GM04503 (cell line): ENCODE results near the gene GDF11.

Source experiments
- DNase-seq: peaks from one replicate; pipeline ENCODE4 v3.0.0-alpha.2; 2012; ENCODE audit warnings: low read depth

GDF11 gene

DNA sequence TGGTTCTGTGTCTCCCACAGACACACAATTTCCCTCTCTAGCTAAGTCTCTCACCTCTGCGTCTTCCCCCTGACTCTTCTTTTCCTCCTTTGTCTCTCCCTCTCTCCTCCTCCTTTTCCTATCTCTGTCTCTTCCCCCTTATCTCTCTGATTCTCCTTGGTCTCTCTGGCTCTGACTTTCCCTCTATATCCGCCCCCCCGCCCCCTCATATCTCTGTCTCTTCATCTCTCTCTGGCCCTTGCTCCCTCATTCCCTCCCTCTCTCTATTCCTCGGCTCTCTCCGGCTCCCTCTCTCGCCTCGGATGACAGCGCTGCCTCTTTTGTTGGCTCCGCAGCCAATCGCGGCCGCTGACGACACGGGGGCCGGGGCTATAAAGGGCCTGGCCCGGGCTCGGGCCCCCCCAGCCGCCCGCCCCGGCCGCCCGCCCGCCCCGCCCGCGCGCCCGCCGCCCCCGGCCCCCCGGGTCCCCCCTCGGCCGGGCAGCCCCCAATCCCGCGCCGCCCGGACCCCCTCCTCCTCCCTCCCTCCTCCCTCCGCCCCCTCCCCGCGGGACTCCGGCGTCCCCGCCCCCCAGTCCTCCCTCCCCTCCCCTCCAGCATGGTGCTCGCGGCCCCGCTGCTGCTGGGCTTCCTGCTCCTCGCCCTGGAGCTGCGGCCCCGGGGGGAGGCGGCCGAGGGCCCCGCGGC is at the start of gene GDF11:
TSS of gene GDF11 (plus strand) at position 404 of the 687 bp plus-strand sequence. CDS start at position 599, 195 bp downstream.
- DNase-seq, result no peak

DNA sequence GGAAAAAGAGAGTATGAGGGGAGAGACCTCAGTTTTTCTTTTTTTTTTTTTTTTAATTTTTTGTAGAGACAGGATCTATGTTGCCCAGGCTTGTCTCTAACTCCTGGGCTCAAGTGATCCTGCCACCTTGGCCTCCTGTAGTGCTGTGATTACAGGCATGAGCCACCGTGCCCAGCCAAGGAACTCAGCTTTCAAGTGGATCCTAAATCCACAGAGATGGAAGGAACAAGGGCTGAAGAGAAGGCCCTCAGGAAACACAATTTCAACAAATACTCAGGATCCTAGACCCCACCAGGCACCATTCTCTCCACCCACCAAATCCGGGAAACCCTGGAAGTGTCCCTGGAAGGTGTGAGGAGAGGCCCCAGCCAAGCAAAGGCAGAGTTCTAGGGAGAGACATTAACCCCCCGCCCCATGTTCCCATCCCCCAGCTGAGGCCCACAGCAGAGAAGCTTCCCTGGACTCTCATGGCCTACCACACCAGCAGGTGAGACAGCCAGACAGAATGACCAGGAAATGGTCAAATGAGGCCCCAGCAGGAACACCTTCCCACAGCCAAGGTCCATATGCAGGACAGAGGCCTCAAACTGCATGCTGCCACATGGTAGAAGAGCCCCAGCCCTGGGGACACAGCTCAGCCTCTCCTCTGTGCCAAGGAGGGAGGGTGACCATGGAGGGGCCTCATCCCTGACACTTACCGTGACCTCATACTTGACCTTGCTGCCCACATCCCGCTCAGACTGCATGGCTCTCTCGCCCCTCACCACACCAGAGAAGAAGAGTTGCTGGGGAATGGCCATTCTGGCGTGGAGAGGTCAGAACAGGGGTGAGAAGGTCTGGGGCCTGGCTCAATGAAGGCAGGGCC is 49.4 kb upstream of the GDF11 start:
- no peak for DNase-seq

DNA sequence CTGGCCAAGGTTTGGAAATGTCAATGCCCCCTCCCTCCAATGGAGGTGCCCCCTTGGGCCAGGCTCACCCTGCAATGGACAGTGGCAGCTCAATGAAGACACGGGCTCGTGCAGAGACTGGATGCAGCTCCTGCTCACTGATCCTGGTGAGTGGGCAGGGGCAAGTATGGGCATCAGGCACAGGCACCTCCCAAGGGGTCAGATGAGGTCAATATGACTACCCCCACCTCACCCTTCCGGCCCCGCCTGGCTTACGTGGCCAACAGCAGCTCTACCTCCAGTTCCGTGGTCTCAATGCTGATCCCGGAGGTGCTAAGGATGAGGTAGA is 48.8 kb upstream of the GDF11 start:
- DNase-seq, result no peak

DNA sequence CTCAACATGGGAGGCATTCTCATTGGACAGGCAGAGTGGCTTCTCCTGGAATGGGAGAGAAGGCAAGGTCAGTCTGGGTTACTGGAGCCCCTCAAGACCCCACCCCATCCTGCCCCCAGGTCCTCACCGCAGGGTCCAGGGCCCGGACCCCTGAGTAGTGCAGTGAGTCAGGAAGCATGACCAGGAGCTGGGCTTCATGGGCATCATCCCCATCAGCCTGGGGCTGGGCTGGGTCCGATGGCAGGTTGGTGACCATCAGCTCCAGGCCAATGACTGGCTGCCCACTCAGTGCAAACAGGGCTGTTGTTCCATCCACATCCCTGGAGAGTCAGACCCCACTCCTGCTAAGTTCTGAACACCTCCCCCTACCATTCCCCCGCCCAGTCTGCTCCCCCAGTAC is 48.3 kb upstream of the GDF11 start:
- DNase-seq, result no peak

DNA sequence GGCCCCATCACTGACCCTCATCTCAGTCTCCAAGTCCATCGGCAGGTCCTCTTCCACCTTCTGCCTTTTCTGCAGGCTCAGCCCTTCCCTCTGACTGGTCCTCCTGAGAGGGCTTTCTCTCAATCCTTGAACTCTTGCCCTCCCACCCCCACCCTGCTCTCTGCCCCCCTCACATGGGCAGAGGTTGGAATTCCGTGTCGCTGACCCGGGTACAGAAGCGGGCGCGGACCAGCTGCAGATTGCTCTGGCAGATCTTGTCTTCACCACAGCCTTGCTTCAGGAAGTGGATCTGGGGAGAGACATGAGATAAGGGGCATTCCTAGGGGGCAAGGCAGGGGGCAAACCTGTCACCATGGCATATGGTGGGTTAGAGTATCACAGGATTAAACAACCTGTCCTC is 47.6 kb upstream of the GDF11 start:
- DNase-seq, result no peak

DNA sequence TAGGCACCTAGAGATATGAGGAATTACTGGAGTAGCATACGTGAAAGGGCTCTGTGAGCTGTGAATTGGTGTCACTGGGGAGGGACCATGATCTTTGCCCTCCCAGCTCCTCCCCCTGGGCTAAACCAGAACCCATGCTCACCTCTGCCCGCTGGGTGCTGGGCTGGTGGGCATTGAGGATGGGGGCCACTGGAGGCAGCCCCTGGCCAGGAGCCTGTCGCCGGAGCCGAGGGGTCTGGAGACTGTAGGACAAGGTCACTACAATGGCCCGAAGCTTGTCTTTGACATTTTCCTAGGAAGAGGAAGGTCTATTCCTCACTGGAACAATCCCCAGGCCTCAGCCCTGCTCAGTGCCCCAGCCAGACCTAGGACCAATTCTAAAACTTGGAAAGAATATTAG is 46.8 kb upstream of the GDF11 start:
- no peak for DNase-seq

DNA sequence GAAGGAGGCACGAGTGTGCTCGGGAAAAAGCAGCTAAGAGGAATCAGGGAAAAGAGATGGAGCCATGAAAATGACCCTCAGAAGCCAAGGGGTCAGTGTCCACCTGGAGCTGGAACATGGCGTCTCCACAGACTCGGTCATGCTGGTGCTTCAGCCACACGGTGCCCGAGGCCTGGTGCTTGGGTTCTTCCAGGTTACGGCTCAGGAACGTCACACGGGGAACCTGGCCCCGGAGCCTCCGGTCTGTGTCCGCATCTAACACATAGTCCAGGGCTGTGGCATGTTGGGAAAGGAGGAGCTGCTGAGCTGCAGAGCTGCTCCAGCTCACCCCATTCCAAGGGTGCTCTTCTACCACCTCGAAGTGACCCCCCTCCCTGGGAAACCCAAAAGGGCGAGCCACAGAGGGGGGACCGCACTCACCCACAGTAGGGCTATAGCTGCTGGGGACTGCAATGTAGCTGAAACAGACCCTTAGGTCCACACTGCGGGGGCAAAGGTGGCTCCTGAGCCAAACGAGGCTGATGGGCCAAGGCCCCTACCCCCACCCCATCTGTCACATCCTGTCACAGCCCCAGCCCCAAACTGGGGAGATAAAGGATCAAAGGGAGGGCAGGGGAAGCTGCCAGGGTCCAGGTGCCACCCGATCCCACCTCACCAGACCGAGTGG is 46.0 kb upstream of the GDF11 start:
- no peak for DNase-seq

DNA sequence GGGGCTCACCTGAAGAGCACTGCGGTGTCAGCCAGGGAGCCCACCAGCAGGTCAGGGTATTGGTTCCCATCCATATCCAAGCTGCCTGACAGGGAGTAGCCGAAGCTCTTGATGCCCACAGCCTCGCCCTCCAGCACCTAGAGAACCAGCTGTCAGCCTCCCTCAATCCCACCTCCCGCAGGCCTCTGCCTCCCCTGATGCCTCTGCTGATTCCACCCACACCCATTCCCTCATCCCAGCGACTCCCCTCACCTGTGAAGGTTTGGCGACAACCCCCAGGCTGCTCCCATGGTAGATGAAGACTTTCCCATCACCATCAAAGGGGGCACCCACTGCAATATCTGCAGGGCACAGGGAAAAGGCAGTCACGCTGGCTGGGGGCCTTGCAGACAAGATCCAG is 45.2 kb upstream of the GDF11 start:
- no peak for DNase-seq

DNA sequence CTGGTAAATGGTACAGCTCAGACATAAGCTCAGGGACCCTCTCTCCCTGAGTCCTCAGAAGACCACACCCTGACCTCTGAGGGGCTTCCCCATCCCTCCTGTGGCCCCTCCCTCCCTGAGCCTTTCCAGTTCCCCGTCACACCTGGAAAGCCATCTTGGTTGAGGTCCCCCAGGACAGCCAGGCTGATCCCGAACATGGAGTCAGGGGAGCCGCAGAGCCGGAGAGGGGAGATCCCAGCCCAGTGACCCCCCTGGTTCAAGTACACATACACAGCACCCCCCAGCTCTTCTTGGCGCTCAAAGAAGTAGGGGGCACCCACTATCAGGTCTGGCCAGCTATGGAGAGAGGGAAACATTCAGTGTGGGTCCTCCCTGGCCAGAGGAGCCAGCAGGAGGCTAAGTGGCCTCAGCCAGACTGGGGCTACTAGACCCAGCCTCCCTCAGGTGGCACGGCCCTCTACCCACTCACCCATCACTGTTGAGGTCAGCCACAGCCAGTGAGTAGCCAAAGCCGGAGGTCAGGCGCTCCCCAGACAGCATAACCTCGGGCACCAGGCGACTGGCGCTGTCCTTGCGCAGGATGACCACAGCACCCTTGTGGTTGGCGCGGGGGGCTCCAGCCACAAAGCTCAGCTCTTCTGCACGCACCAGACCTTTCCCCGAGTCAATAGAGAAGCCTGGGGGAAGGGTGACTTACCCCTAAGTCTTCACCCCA is 44.5 kb upstream of the GDF11 start:
- DNase-seq, result no peak

DNA sequence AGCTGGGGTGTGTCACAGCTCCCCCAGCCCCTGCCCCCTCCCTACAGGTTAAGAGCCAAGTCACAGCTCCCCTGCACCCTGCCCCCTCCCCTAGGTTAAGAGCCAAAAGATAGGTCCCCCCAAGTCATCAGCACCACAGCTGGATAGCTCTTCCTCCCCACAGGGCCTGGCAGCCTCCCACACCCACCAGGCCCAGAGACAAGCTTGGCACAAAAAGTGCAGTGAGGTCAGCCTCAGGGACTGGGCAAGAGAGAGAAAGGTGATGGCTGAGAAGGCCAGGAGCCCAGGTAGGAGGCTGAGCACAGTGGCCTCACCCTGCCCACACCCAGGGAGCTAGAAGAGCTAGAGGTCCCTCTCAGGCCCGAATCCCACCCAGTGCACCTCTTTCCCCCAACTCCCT is 44.0 kb upstream of the GDF11 start:
- no peak for DNase-seq

DNA sequence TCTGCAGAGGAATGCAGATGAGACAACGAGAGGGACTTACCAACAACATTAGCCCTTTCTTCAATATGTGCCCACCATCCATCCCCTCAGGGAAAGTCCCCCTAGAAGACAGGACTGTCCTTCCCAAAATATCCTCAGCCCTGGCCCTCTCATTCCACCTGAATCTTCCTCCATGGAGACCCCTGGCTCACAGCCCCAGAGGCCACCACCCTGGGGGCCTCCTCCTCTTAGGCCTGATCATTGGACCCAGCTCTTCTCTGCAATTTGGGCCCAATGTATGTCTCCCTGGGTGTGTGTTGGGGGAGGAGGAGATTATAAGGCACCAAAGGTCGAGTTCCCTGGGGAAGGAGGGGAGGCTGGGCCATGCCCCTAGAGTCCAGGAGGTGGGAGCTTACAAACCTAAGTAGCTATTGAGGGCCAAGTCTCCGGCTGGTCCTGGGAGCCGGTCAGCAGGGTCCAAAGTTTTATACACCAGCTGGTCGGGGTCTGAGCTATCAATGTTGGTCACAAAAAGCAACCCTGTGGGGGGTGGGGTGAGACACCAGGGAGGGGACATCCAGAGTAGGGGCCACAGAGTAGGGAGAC is 43.4 kb upstream of the GDF11 start:
- no peak for DNase-seq

DNA sequence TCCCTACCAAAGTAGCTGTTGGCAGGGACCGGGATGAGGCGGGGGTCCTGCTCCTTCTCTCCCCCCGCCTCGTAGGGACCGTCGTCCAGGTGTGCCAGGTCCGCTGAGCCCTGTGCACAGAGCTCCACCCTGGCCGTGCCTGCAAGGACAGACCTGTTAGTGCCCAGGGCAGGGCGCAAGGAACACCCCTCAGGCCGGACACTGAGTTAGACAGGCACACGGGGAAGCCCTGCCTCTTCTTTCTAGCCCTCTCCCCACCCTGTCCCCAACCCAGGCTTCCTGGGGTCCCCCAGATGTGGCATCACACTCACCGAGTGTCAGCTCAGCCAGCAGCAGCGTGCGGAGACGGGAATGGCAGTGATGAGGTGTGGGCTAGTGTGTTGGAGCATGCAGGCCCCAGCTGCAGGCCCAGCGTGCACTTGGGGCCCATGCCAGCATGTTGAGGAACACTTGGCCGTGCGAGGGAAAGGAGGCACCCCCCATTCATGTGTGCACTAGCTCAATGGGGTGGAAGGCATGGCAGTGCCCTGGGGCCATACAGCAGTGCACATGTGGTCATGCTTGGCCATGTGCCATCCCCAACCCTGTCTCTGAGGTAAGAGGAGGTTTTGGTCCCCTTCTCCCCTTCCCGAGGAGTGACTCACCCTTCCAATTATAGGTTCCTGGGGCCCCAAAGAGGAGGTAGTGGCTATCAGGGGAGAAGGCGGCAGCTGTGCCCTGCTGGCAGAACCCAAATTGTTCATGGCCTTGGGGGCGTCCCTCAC is 42.5 kb upstream of the GDF11 start:
- DNase-seq, result no peak

DNA sequence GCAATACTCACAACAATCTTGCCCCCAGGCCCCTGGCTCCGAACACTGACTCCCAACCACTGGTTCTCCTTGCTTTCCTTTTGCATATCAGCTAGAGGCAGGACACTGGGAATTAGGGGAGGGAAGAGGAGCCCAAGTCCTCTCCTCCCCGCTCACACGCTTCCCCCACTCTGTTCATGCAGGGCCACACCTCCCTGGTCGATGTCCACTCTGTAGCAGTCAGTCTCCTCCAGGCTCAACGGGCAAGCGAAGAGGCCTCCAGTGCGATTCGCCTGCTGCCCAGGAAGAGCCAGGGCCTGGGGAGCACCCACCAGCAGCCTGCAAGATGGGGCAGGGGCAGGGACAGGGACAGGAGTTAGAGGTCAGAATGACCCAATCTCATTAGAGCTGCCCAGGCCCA is 40.1 kb upstream of the GDF11 start:
- DNase-seq, result no peak

DNA sequence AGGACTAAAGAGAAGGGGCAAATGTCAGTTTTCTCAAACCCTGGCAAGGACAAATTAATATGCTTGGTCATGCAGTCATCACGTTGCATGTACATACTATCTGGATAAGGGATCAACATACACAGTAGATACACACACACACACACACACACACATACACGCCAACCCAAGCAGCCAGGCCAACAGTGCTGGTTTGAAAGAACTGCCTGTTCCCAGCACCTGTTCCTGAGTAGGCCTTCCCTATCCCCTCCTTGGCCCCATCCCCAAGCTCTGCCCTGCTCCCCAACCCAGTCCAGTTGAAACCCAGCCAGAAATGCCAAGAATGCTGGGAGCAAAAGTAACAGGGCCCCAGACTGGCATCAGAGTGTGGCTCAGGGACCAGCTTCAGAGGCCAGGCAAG is 39.6 kb upstream of the GDF11 start:
- no peak for DNase-seq

DNA sequence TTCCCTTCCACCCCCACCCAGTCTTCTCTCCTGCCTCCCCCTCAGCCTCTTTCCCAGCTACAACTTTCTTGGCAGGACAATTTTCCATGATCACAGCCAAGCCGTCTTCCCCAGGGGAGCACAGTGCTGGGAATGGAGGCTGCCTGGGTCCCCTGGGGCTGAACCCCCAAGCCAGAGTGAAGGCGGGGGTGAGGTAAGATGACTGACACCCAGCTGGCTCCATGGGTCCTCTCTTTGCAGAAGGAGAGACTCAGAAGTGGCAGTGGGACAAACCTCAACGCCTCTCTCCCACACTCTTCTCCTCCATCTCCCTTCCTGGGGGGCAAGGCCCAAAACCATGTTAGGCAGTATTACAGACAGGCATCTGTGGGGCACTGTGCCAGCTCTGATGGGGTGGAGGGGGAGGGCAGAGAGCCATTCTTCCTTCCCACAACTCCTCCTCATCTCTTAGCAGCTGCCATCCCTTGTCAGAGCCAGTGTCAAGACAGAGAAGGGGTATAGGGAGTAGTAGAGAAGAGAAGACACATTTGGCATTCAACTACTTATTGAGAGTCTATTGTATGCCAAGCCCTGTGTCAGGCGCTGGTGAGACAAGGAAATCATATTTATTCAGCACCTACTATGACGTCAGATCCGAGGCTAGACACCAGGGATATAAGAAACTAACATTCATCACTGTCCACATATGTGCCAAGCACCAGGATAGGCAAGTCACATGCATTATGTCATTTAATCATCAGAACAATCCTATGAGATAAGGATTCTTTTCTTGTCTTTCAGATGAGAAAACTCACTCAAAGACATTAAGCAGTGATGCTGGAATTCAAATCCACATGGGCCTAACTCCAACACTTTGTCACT is 38.8 kb upstream of the GDF11 start:
- no peak for DNase-seq

DNA sequence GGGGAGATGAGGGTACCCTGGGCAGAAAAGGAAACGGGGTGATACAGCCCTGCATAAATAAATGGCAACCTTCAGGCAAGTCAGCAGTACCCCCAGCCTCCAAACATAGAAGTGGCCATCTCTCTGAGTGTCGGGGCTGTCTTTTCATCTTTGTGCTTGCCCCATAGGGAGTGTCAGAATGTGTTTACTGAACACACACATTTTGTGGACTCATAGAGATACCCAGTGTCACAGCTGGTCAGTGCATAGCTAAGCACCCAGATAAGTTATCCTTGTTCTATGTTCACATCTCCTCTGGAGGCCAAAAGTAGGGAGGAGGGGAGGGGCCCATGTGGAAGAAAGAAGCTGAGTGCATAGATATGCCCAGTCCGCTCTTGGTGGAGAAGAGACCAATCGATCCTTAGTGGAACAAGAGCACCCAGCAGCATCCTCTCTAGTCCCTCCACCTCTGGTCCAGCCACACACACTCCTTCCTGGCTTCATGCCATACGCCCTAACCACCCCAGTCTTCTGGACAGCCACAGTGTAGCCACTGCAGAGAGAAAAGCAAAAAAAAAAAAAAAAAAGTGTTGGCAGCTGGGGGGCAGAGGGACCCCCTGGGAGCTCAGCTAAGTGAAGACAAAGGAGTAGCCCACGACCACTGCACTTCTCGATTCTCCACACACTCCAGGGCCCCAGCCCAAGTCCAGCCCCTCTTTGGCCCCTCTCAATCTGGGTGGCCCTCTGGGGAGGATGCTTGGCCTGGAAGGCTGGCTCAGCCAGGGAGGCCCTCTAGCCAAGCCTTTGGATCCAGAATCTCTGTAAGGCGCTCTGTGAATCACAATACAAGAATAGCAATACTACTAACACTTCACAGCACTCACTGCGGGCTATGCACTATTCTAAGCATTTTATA is 37.9 kb upstream of the GDF11 start:
- DNase-seq, result no peak

DNA sequence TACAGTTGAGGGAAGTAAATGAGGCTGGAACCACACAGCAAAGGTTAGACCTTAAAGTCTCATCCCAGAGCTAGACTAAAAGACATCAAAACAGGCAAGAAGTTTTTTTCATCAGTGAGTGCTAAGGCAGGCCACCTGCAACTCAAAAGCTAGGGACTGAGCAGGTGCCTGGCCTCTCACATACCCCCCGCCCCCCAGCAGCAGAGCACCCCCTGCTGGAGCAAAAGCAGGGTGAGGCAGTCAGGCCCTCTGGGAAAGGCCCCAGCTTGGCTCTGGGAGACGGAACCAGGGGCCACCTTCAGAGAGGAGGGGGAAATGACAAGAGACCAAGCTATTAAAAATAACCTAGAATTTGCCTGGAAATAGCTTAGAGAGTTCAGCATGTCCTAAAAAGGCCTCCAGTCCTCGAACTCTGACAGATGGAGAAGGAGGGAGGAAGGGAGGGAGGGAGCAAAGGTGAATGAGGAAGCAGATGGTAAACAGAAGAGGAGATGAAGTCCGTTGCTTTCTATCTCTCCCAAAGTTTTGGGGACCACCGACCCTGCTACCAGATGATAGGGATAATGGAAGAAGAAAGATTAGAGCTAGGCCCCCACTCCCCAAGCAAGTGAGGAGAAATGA is 37.0 kb upstream of the GDF11 start:
- DNase-seq, result no peak

DNA sequence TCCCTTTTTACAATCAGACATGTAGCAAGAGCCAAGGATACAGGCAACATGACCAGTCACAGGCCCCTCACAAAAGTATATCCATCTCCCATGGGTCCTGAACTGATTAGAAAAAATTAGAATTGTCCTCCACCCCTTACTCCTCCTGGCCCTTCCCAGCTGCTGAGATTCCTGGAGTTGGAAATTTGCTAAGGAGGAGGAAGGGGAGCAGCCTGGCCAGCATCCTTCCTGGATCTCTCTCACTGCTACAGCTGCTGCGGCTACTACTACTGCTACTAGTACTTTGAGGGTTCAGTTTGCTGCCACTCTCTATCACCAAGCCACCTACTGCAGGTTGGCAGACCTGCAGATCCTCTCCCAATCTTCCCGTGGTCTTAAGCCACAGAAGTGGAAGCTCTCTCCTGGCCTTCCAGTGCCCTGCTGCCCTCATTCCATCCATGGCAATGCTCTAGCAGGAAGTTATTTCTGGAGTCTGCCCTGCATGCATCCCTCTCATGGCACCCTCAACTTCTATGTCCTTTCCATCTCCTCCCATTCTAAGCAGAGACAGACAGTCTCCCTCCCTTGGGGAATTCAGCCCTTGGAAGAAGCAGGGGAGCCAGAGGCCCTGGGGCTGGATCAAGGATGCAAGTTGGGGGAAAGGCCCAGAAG is 36.2 kb upstream of the GDF11 start:
- no peak for DNase-seq
